HepG2 (cell line): ENCODE measurements around the gene ASXL1. TPM values are rescaled to one million over a fixed set of nuclear protein-coding genes. Genes with fewer than 3 reads are reported as not detected.

ENCODE experiments used
- DPF2 ChIP-seq: sonication (generic); formaldehyde crosslinking; IDR thresholded peaks from 2 replicates; pipeline ENCODE4 v1.4.0; 2020; ENCODE audit warnings: mild to moderate bottlenecking, low read depth, missing genetic modification reagents, borderline replicate concordance
- GTF3A ChIP-seq: sonication (generic); formaldehyde crosslinking; conservative IDR thresholded peaks from 2 replicates; pipeline ENCODE4 v1.4.0; 2020; ENCODE audit warnings: mild to moderate bottlenecking, missing genetic modification reagents
- MAZ ChIP-seq, 2 experiments: sonication (generic) in 1 of 2; formaldehyde crosslinking in 1 of 2; IDR thresholded peaks; 2 replicates each; pipeline versions ENCODE4 v1.5.0 to v1.6.1; 2012 to 2020; ENCODE audit warnings: low read depth in 2 of 2, mild to moderate bottlenecking in 2 of 2, borderline replicate concordance in 1 of 2, improper control_type of control experiment in 1 of 2, low read length in 1 of 2, missing genetic modification reagents in 1 of 2, moderate library complexity in 1 of 2
- PBX2 ChIP-seq: IDR thresholded peaks from 2 replicates; pipeline ENCODE4 v1.6.1; 2016; ENCODE audit warnings: control low read depth
- PITX1 ChIP-seq: sonication (generic); formaldehyde crosslinking; IDR thresholded peaks from 2 replicates; pipeline ENCODE4 v1.5.1; 2020; ENCODE audit warnings: mild to moderate bottlenecking, missing genetic modification reagents
- RARG ChIP-seq: sonication (generic); formaldehyde crosslinking; IDR thresholded peaks from 2 replicates; pipeline ENCODE4 v1.4.0; 2020; ENCODE audit warnings: low read depth, mild to moderate bottlenecking, missing genetic modification reagents
- REST ChIP-seq, 2 experiments: IDR thresholded peaks; 2 replicates each; pipeline ENCODE4 v1.6.1; 2011 to 2012; ENCODE audit warnings: low read length in 2 of 2, borderline replicate concordance in 1 of 2, low read depth in 1 of 2, mild to moderate bottlenecking in 1 of 2, moderate library complexity in 1 of 2
- TBL1XR1 ChIP-seq: fragments of 150-350 bp; IDR thresholded peaks from 2 replicates; pipeline ENCODE4 v1.6.1; 2014; ENCODE audit warnings: borderline replicate concordance, low read length; ENCODE audit not compliant: partially characterized antibody
- ZNF503 ChIP-seq: sonication (generic); formaldehyde crosslinking; IDR thresholded peaks from 2 replicates; pipeline ENCODE4 v1.4.0; 2020; ENCODE audit warnings: missing genetic modification reagents
- ZNF597 ChIP-seq: sonication (generic); formaldehyde crosslinking; IDR thresholded peaks from 2 replicates; pipeline ENCODE4 v1.5.0; 2020; ENCODE audit warnings: missing genetic modification reagents
- ZNF670 ChIP-seq: sonication (generic); formaldehyde crosslinking; IDR thresholded peaks from 2 replicates; pipeline ENCODE4 v1.8.0; 2022; ENCODE audit warnings: mild to moderate bottlenecking, missing genetic modification reagents, borderline replicate concordance
- ZNF710 ChIP-seq: sonication (generic); formaldehyde crosslinking; IDR thresholded peaks from 2 replicates; pipeline ENCODE4 v1.5.0; 2020; ENCODE audit warnings: mild to moderate bottlenecking, missing genetic modification reagents, borderline replicate concordance
- polyA plus RNA-seq, 8 experiments: library from polyadenylated mRNA; depleted of rRNA in 3 of 8; stranded (reverse) in 7 of 8; unstranded in 1 of 8; fragments of >200 nt; fragmentation: Illumina TruSeq in 4 of 8; extraction: Trizol in 4 of 8; gene quantifications; 2 replicates each; pipeline versions ENCODE4 v1.2.1 to v1.2.3, GENCODE V29; 2011 to 2016; ENCODE audit warnings: low read depth in 4 of 8, missing spikeins in 1 of 8, mixed read lengths in 1 of 8; ENCODE audit not compliant: insufficient read depth in 1 of 8
- total RNA-seq, 5 experiments: library from RNA; depleted of rRNA; stranded (reverse); fragments of >200 nt; fragmentation: Illumina TruSeq; extraction: Trizol; gene quantifications; 2 replicates each; pipeline ENCODE4 v1.2.3, GENCODE V29; 2016; ENCODE audit warnings: low read depth in 1 of 5

The ASXL1 gene
- total and polyA plus RNA-seq, 2 of the 13 experiments (the other 11 are each of a cell fraction or from before 2014, with no cell fraction given): 62.1 to 74.8 TPM

GRCh38 chr20:32356622-32357374 is 1.3 kb upstream of the ASXL1 start (continued):
- TF ChIP-seq ZNF710 (no peak), ZNF597 (CRISPR knock-in tag) (no peak), GTF3A (0 out of 2 replicates have a peak, but pooled peaks have one; percentile 55), TBL1XR1 (peak; percentile 32), ZNF670 (CRISPR knock-in tag) (0 out of 2 replicates have a peak, but pooled peaks have one; percentile 4), REST (IDR thresholded peaks at IDR 0.05; ENCODE audit: borderline replicate concordance in 1 of 2, low read depth in 1 of 2, low read length in 2 of 2) (0 out of 4 replicates have a peak, but pooled peaks of 1 of the 2 experiments have one; percentile 17), ZNF503 (CRISPR knock-in tag) (no peak), DPF2 (0 out of 2 replicates have a peak, but pooled peaks have one; percentile 15), MAZ (IDR thresholded peaks at IDR 0.05; ENCODE audit: borderline replicate concordance, low read depth, low read length) (no peak), MAZ (CRISPR knock-in tag; IDR thresholded peaks at IDR 0.05; ENCODE audit: low read depth) (no peak), RARG (no peak), PITX1 (CRISPR knock-in tag) (no peak), PBX2 (CRISPR knock-in tag) (no peak)
